Smooth muscle cell (in vitro differentiated cells): Measurements from ENCODE around the gene USP34. TPM values are rescaled to one million over a fixed set of nuclear protein-coding genes. Genes with fewer than 3 reads are reported as not detected.

Source experiments
- DNase-seq: peaks from one replicate; lab custom pipeline; 2025; ENCODE audit not compliant: unreplicated experiment; lab: John Stamatoyannopoulos, UW
- H2AFZ ChIP-seq: fragments of 200-600 bp; sonication (generic); 2 replicates; pipeline ENCODE4 v1.6.0; 2016; ENCODE audit warnings: antibody characterized with exemption, low read depth, mild to moderate bottlenecking
- H3F3A ChIP-seq: fragments of 200-600 bp; sonication (generic); 2 replicates; pipeline ENCODE4 v1.6.0; 2017; ENCODE audit warnings: antibody characterized with exemption, low read depth
- H3K27ac ChIP-seq: fragments of 200-600 bp; sonication (generic); 2 replicates; pipeline ENCODE4 v1.5.1; 2016; ENCODE audit warnings: low read depth, mild to moderate bottlenecking
- H3K27me3 ChIP-seq: fragments of 200-600 bp; sonication (generic); 2 replicates; pipeline ENCODE4 v1.6.1; 2016; ENCODE audit warnings: low read depth, mild to moderate bottlenecking
- H3K36me3 ChIP-seq: fragments of 200-600 bp; sonication (generic); 2 replicates; pipeline ENCODE4 v1.5.1; 2016; ENCODE audit warnings: low read depth
- H3K4me1 ChIP-seq: fragments of 200-600 bp; sonication (generic); 2 replicates; pipeline ENCODE4 v1.5.1; 2016; ENCODE audit warnings: low read depth
- H3K4me2 ChIP-seq: fragments of 200-600 bp; sonication (generic); 2 replicates; pipeline ENCODE4 v1.6.0; 2016; ENCODE audit warnings: mild to moderate bottlenecking
- H3K4me3 ChIP-seq: fragments of 200-600 bp; sonication (generic); 2 replicates; pipeline ENCODE4 v1.5.1; 2016; ENCODE audit warnings: mild to moderate bottlenecking
- H3K79me2 ChIP-seq: fragments of 200-600 bp; sonication (generic); 2 replicates; pipeline ENCODE4 v1.6.0; 2016; ENCODE audit warnings: low read depth, mild to moderate bottlenecking
- H3K9ac ChIP-seq: fragments of 200-600 bp; sonication (generic); 2 replicates; pipeline ENCODE4 v1.6.0; 2016; ENCODE audit warnings: low read depth
- H3K9me3 ChIP-seq: fragments of 200-600 bp; sonication (generic); replicated peaks from 2 replicates; pipeline ENCODE4 v1.5.1; 2016; ENCODE audit warnings: low read depth
- H4K20me1 ChIP-seq: fragments of 200-600 bp; sonication (generic); 2 replicates; pipeline ENCODE4 v1.6.0; 2016; ENCODE audit warnings: low read depth
- WGBS: methylation state at CpG from one replicate; pipeline ENCODE4 v1.1.7; 2016; ENCODE audit warnings: low lambda C conversion rate; 5-methylcytosine and 5-hydroxymethylcytosine counted together
- polyA plus RNA-seq: library from polyadenylated mRNA; unstranded; fragments of >200 nt; fragmentation: Nextera tagmentation; extraction: Ambion mirVana; gene quantifications from 2 replicates; pipeline ENCODE4 v1.2.1, GENCODE V29; 2016
- total RNA-seq: library from RNA; depleted of rRNA; stranded (reverse); fragments of >200 nt; gene quantifications from 2 replicates; pipeline ENCODE4 v1.2.3, GENCODE V29; 2014
- TF ChIP-seq, protein P1 (sequence below): fragments of 200-600 bp; sonication (generic); IDR thresholded peaks from 2 replicates; pipeline ENCODE4 v1.5.1; 2017; ENCODE audit warnings: borderline replicate concordance, mild to moderate bottlenecking, antibody characterized with exemption; ENCODE audit not compliant: insufficient read depth, poor library complexity, severe bottlenecking

Gene USP34
- total and polyA plus RNA-seq, 2 experiments from 2014 or later: 26.4 to 152 TPM

DNA sequence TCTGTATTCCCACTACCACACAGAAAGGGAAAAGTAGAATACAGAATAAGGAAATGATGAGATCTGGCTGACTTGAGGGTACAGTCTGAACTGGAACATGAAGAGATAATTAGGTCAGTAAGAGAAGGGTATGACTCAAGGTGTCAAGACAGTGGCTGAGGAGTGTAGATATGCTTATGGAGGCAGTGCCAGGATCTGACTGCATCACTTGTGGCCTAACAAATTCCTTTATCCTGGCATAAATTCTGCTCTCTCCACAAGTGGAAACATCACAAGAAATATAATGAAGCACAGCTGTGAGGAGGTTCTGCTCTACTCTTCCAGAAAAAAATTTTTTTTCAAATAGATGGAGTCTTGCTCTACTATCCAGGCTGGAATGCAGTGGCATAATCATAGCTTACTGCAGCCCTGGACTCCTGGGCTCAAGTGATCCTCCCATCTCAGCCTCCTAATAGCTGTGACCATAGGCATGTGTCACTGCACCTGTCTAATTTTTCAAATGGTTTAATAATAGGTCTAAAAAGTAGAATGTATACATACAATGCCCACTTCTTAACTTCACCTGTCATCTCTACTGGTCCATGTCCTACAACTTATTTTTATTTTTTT, 223.6 kb downstream of the USP34 start:
- H3K79me2 ChIP-seq: no peaks in the 10 kb centered on the region
- no peak overlapping the region for H3K27ac ChIP-seq
- peaks cover 15% of the 10 kb centered on the region for H3K36me3 ChIP-seq

DNA sequence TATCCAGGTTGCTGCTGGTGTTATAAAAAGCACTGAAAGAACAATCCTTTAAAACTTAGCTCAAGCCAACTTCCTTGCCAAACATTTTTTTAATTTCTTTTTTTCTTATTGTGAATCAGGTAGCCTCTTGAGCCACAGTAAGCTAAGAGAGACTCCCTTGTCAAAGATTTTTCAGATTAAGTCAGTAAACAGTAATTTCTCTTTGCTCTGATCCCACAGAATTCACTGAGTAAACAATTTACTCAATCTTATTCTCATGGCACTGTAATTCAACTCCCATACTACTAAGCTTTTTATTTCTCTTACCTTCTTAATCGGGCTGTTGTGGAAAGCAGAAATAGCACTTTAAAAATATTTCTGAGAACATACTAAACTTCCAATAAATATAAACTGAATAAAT, 226.2 kb downstream of the USP34 start:
- H2AFZ ChIP-seq: no peak overlapping the region
- no peaks in the 10 kb centered on the region for H3K27me3 ChIP-seq
- no peak overlapping the region for H3K9ac ChIP-seq
- no peaks in the 10 kb centered on the region for H3K4me1 ChIP-seq
- TF ChIP-seq, protein P1, sequence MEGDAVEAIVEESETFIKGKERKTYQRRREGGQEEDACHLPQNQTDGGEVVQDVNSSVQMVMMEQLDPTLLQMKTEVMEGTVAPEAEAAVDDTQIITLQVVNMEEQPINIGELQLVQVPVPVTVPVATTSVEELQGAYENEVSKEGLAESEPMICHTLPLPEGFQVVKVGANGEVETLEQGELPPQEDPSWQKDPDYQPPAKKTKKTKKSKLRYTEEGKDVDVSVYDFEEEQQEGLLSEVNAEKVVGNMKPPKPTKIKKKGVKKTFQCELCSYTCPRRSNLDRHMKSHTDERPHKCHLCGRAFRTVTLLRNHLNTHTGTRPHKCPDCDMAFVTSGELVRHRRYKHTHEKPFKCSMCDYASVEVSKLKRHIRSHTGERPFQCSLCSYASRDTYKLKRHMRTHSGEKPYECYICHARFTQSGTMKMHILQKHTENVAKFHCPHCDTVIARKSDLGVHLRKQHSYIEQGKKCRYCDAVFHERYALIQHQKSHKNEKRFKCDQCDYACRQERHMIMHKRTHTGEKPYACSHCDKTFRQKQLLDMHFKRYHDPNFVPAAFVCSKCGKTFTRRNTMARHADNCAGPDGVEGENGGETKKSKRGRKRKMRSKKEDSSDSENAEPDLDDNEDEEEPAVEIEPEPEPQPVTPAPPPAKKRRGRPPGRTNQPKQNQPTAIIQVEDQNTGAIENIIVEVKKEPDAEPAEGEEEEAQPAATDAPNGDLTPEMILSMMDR: no peak
- H3K4me2 ChIP-seq: no peak overlapping the region
- no peaks in the 10 kb centered on the region for H4K20me1 ChIP-seq
- H3K9me3 ChIP-seq: no peaks in the 10 kb centered on the region
- H3K79me2 ChIP-seq: no peaks in the 10 kb centered on the region
- H3K36me3 ChIP-seq: peaks cover 24% of the 10 kb centered on the region
- no peaks in the 10 kb centered on the region for H3F3A ChIP-seq
- no peak overlapping the region for H3K4me3 ChIP-seq
- WGBS: 100% methylated on average over 1 of the region's 1 CpG
- no peak overlapping the region for H3K27ac ChIP-seq
- no peak for DNase-seq

More for the DNA sequence above, 223.6 kb downstream of the USP34 start:
- H3K9me3 ChIP-seq: no peaks in the 10 kb centered on the region
- H4K20me1 ChIP-seq: no peaks in the 10 kb centered on the region
- TF ChIP-seq, protein P1: no peak
- no peak overlapping the region for H3K4me3 ChIP-seq
- H3K27me3 ChIP-seq: no peaks in the 10 kb centered on the region
- H3K4me2 ChIP-seq: no peak overlapping the region
- H2AFZ ChIP-seq: no peak overlapping the region
- no peaks in the 10 kb centered on the region for H3K4me1 ChIP-seq
- no peak overlapping the region for H3K9ac ChIP-seq
- DNase-seq: no peak
- no peaks in the 10 kb centered on the region for H3F3A ChIP-seq

- Histone ChIP-seq H3K9ac (no peak overlapping the region), H2AFZ (no peak overlapping the region), H4K20me1 (no peaks in the 10 kb centered on the region), H3K79me2 (no peaks in the 10 kb centered on the region), H3F3A (no peaks in the 10 kb centered on the region), H3K27me3 (no peaks in the 10 kb centered on the region), H3K36me3 (peaks cover 22% of the 10 kb centered on the region), H3K9me3 (no peaks in the 10 kb centered on the region), H3K27ac (no peak overlapping the region), H3K4me1 (no peaks in the 10 kb centered on the region), H3K4me2 (no peak overlapping the region), H3K4me3 (no peak overlapping the region)
- no peak for DNase-seq
- TF ChIP-seq, protein P1: no peak
- WGBS: 98% methylated on average over 6 of the region's 6 CpGs
These were observed 229.6 kb downstream of the USP34 start for GRCh38 chr2:61241266-61241665.
